Measurements from ENCODE around the gene NXPH3. TPM values are rescaled to one million over a fixed set of nuclear protein-coding genes. Genes with fewer than 3 reads are reported as not detected.

Gene NXPH3
- total RNA-seq, 2 experiments from 2014 or later, result not detected

GRCh38 chr17:49580981-49581647 lies 5.4 kb downstream of the NXPH3 start:
- CTCF ChIA-PET, result interaction anchor here (2.5 kb wide), 1 partner anchor 11 kb away, joined by 6 read pairs; no protein-coding TSS in a partner anchor

GRCh38 chr17:49581648-49581998 lies 6.0 kb downstream of the NXPH3 start:
- H3K36me3 Mint-ChIP-seq (ENCODE audit: low read depth), result no peaks in the 10 kb centered on the region
- CTCF ChIA-PET, result no interaction called here
- no peak overlapping the region for H3K4me3 Mint-ChIP-seq
- POLR2A ChIA-PET, result no interaction called here
- H3K9me3 Mint-ChIP-seq, result no peaks in the 10 kb centered on the region
- no peak for DNase-seq
- H3K27ac Mint-ChIP-seq, result no peak overlapping the region
- H3K27me3 Mint-ChIP-seq, result peaks cover 19% of the 10 kb centered on the region
- peaks cover 4% of the 10 kb centered on the region for H3K4me1 Mint-ChIP-seq

More at GRCh38 chr17:49580981-49581647, 5.4 kb downstream of the NXPH3 start:
- POLR2A ChIA-PET, result no interaction called here
- Mint-ChIP-seq H3K4me3 (no peak overlapping the region), H3K4me1 (peaks cover 7% of the 10 kb centered on the region), H3K27ac (no peak overlapping the region), H3K36me3 (ENCODE audit: low read depth) (no peaks in the 10 kb centered on the region), H3K27me3 (peaks cover 22% of the 10 kb centered on the region), H3K9me3 (no peaks in the 10 kb centered on the region)
- no peak for DNase-seq

GRCh38 chr17:49582055-49582722 lies 6.5 kb downstream of the NXPH3 start:
- POLR2A ChIA-PET, result no interaction called here

GRCh38 chr17:49582789-49583188 lies 7.1 kb downstream of the NXPH3 start:
- no peaks in the 10 kb centered on the region for H3K9me3 Mint-ChIP-seq
- no peaks in the 10 kb centered on the region for H3K4me1 Mint-ChIP-seq
- H3K27me3 Mint-ChIP-seq, result peaks cover 8% of the 10 kb centered on the region
- CTCF ChIA-PET, result interaction anchor here (0.6 to 1.6 kb wide), 5 partner anchors 10 to 415 kb away, joined by 3 to 5 read pairs (median 4); no protein-coding TSS in a partner anchor
- H3K36me3 Mint-ChIP-seq (ENCODE audit: low read depth), result no peaks in the 10 kb centered on the region
- no peak for DNase-seq
- POLR2A ChIA-PET, result no interaction called here
- no peak overlapping the region for H3K27ac Mint-ChIP-seq
- no peak overlapping the region for H3K4me3 Mint-ChIP-seq

More at GRCh38 chr17:49582055-49582722, 6.5 kb downstream of the NXPH3 start:
- Mint-ChIP-seq H3K27me3 (peaks cover 14% of the 10 kb centered on the region), H3K9me3 (no peaks in the 10 kb centered on the region), H3K36me3 (ENCODE audit: low read depth) (no peaks in the 10 kb centered on the region), H3K4me1 (no peaks in the 10 kb centered on the region), H3K4me3 (no peak overlapping the region), H3K27ac (no peak overlapping the region)
- CTCF ChIA-PET, result interaction anchor here (1.1 to 1.6 kb wide), 4 partner anchors 10 to 416 kb away, joined by 3 to 5 read pairs (median 4); no protein-coding TSS in a partner anchor
- no peak for DNase-seq

GRCh38 chr17:49583226-49583625 lies 7.6 kb downstream of the NXPH3 start:
- no peak overlapping the region for H3K4me3 Mint-ChIP-seq
- CTCF ChIA-PET, result interaction anchor here (0.6 to 1.6 kb wide), 7 partner anchors 9 to 415 kb away, joined by 3 to 5 read pairs (median 4); no protein-coding TSS in a partner anchor
- peaks cover 5% of the 10 kb centered on the region for H3K27me3 Mint-ChIP-seq
- H3K36me3 Mint-ChIP-seq (ENCODE audit: low read depth), result no peaks in the 10 kb centered on the region
- POLR2A ChIA-PET, result no interaction called here
- no peak overlapping the region for H3K27ac Mint-ChIP-seq
- no peaks in the 10 kb centered on the region for H3K4me1 Mint-ChIP-seq
- no peak for DNase-seq
- H3K9me3 Mint-ChIP-seq, result no peaks in the 10 kb centered on the region

- H3K36me3 Mint-ChIP-seq (ENCODE audit: low read depth), result no peaks in the 10 kb centered on the region
- ChIA-PET POLR2A (no interaction called here), CTCF (interaction anchor here (0.6 to 1.6 kb wide), 4 partner anchors 13 to 150 kb away, joined by 3 to 4 read pairs (median 3); no protein-coding TSS in a partner anchor)
- H3K4me3 Mint-ChIP-seq, result no peak overlapping the region
- no peak overlapping the region for H3K27ac Mint-ChIP-seq
- H3K4me1 Mint-ChIP-seq, result no peaks in the 10 kb centered on the region
- peaks cover 3% of the 10 kb centered on the region for H3K27me3 Mint-ChIP-seq
- H3K9me3 Mint-ChIP-seq, result no peaks in the 10 kb centered on the region
- no peak for DNase-seq
Observed at GRCh38 chr17:49583889-49584288, 8.2 kb downstream of the NXPH3 start.

GRCh38 chr17:49585422-49586027 lies 9.9 kb downstream of the NXPH3 start:
- Mint-ChIP-seq H3K36me3 (ENCODE audit: low read depth) (no peaks in the 10 kb centered on the region), H3K27ac (no peak overlapping the region), H3K9me3 (no peaks in the 10 kb centered on the region), H3K27me3 (no peaks in the 10 kb centered on the region), H3K4me3 (no peak overlapping the region), H3K4me1 (no peaks in the 10 kb centered on the region)
- ChIA-PET CTCF (no interaction called here), POLR2A (no interaction called here)
- no peak for DNase-seq

- Mint-ChIP-seq H3K9me3 (no peaks in the 10 kb centered on the region), H3K27ac (no peak overlapping the region), H3K4me3 (no peak overlapping the region), H3K36me3 (ENCODE audit: low read depth) (peaks cover 2% of the 10 kb centered on the region), H3K4me1 (no peaks in the 10 kb centered on the region), H3K27me3 (no peaks in the 10 kb centered on the region)
- CTCF ChIA-PET, result interaction anchor here (0.7 to 1.6 kb wide), 3 partner anchors 10 to 18 kb away, joined by 3 to 5 read pairs (median 4); partner anchors contain the start of gene NXPH3
- DNase-seq, result no peak
- POLR2A ChIA-PET, result no interaction called here
Observed at GRCh38 chr17:49587366-49588073, 11.8 kb downstream of the NXPH3 start.

- Mint-ChIP-seq H3K9me3 (no peaks in the 10 kb centered on the region), H3K27ac (no peak overlapping the region), H3K4me1 (no peaks in the 10 kb centered on the region), H3K27me3 (no peaks in the 10 kb centered on the region), H3K4me3 (no peak overlapping the region), H3K36me3 (ENCODE audit: low read depth) (peaks cover 4% of the 10 kb centered on the region)
- DNase-seq, result no peak
- ChIA-PET POLR2A (no interaction called here), CTCF (interaction anchor here (0.7 to 1.6 kb wide), 3 partner anchors 9 to 18 kb away, joined by 3 to 5 read pairs (median 4); partner anchors contain the start of gene NXPH3)
Observed at GRCh38 chr17:49588312-49588711, 12.6 kb downstream of the NXPH3 start.

GRCh38 chr17:49588726-49589576 lies 13.3 kb downstream of the NXPH3 start:
- DNase-seq, result no peak
- H3K36me3 Mint-ChIP-seq (ENCODE audit: low read depth), result peaks cover 4% of the 10 kb centered on the region
- no peak overlapping the region for H3K27ac Mint-ChIP-seq
- ChIA-PET POLR2A (no interaction called here), CTCF (interaction anchor here (1.1 to 2.0 kb wide), 2 partner anchors 8 to 19 kb away, joined by 3 to 6 read pairs; no protein-coding TSS in a partner anchor)
- no peaks in the 10 kb centered on the region for H3K27me3 Mint-ChIP-seq
- no peaks in the 10 kb centered on the region for H3K9me3 Mint-ChIP-seq
- H3K4me1 Mint-ChIP-seq, result no peaks in the 10 kb centered on the region
- no peak overlapping the region for H3K4me3 Mint-ChIP-seq

GRCh38 chr17:49589577-49589927 lies 13.9 kb downstream of the NXPH3 start:
- CTCF ChIA-PET, result interaction anchor here (2.0 kb wide), 1 partner anchor 20 kb away, joined by 6 read pairs; no protein-coding TSS in a partner anchor
- POLR2A ChIA-PET, result interaction anchor here (0.6 kb wide), 1 partner anchor 20 kb away, joined by 6 read pairs; no protein-coding TSS in a partner anchor
- no peaks in the 10 kb centered on the region for H3K4me1 Mint-ChIP-seq

GRCh38 chr17:49590874-49591273 lies 15.2 kb downstream of the NXPH3 start:
- no peaks in the 10 kb centered on the region for H3K4me1 Mint-ChIP-seq
- H3K4me3 Mint-ChIP-seq, result no peak overlapping the region
- no peak for DNase-seq
- H3K36me3 Mint-ChIP-seq (ENCODE audit: low read depth), result peaks cover 4% of the 10 kb centered on the region
- H3K27me3 Mint-ChIP-seq, result no peaks in the 10 kb centered on the region
- H3K27ac Mint-ChIP-seq, result no peak overlapping the region
- ChIA-PET CTCF (interaction anchor here (1.0 to 2.0 kb wide), 2 partner anchors 21 to 105 kb away, joined by 3 to 6 read pairs; no protein-coding TSS in a partner anchor), POLR2A (no interaction called here)
- no peaks in the 10 kb centered on the region for H3K9me3 Mint-ChIP-seq

More at GRCh38 chr17:49589577-49589927, 13.9 kb downstream of the NXPH3 start:
- no peak for DNase-seq
- Mint-ChIP-seq H3K9me3 (no peaks in the 10 kb centered on the region), H3K36me3 (ENCODE audit: low read depth) (peaks cover 4% of the 10 kb centered on the region), H3K27ac (no peak overlapping the region), H3K4me3 (no peak overlapping the region), H3K27me3 (no peaks in the 10 kb centered on the region)

Data from activated CD4-positive, alpha-beta T cell treated with anti-CD3 and anti-CD28 coated beads, Interleukin-2, amount 10 ng/mL, durations not matched to agents 7 days and 5 days (primary cell).